Middle frontal gyrus (tissue), 1 donor: ENCODE measurements around the gene RNASE9.
"Not testable (repeated sequence)": the region's sequence is repeated elsewhere in the genome, so short reads cannot be mapped to it uniquely, and the experiment has no call there.

Source experiments
- DNase-seq: peaks from one replicate; pipeline ENCODE4 v3.0.0-alpha.2; 2015; ENCODE audit warnings: low spot score; ENCODE audit errors: extremely low spot score

The RNASE9 gene

DNA sequence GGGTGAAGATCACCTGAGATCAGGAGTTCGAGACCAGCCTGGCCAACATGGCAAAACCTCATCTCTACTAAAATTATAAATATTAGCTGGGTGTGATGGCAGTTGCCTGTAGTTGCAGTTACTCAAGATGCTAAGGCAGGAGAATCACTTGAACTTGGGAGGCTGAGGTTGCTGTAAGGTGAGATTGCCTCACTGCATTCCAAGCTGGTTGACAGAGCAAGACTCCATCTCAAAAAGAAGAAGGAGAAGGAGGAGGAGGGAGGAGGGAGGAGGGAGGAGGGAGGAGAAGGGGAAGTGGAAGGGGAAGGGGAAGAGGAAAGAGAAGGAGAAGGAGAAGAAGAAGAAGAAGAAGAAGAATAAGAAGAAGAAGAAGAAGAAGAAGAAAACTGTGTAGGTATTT is 38.5 kb downstream of the RNASE9 start:
- no peak for DNase-seq

DNA sequence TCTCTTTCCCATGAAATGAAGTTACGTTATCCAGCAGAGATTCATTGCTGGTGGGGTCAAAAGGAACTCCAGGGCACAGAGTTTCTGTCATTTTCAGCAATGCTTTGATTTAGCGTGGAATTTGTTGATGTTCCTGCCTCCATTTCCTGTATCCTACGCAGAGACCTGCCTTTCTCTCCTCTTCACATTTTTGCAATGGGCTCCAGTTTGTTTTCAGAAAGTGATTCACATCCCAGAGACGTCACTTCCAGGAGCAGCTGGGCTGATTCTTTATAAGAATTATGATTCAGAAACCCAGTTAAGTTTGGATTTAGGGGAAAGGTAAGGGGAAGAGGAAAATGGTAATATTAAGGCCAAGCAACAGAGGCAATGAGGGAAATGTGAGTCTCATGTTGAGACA is 43.9 kb downstream of the RNASE9 start:
- no peak for DNase-seq

DNA sequence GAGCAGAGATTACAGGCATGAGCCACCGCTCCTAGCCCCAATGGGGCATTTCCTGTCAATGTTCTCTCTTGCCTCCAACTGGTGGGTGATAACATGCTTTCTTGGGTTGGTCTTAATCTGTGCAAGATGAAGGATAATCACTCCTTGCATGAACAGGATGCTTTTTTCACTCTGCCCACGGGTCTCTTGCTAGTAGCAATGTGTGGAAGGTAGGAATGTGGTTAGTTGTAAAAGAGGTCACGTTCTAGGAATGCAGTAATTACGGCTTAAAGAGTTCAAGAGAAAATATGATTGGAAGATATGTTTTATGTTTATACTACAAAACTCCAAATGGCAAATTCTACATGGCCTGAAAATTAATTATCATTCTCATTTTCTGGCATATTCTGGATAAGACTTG is 45.0 kb downstream of the RNASE9 start:
- no peak for DNase-seq

DNA sequence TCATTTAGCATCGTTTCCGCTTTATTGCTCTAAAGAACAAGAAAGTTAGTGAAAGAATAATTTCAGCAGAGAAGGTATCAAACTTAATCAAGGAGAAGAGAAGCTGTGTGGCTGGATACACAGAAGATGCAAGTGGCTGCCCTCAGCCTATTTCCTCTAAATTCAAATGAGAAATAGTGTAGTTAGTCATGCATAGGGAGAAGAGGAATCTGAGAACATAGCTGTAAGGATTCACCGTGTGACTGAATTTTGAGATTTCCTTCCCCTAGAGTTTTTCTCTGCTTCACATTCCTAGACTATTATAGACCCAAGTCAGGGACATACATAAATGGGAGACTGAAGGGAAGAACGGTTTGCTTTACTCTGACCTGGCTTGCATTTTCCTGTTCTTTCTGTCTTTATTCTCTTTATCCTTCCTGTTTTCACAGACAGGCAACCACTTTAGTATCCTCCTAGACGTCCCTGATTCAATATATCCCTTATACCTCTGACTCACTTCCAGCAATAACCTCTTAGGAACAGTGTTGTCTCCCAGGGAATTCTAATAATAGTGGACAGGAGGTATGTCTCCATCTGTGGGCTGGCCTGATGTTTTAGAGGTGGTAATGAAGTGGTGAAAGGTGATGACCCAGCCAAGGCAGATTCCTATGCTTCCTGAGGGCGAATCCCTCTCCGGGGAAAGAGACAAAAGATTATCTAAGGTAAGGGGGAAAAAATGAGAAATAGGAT is 48.5 kb downstream of the RNASE9 start:
- no peak for DNase-seq

DNA sequence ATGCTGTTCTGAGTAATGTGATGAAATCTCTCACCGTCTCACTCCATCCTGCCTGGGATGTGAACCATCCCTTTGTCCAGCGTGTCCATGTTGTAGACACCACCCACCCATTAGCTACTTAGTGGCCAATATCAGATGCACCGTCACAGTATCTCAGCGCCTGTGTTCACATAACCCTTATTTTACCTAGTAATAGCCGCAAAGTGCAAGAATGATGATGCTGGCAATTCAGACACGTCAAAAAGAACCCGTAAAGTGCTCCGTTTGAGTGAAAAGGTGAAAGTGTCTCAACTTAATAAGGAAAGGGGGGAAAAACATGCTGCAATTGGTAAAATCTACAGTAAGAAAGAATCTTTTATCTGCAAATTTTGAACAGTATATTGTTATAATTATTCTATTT is 52.5 kb downstream of the RNASE9 start:
- no peak for DNase-seq

DNA sequence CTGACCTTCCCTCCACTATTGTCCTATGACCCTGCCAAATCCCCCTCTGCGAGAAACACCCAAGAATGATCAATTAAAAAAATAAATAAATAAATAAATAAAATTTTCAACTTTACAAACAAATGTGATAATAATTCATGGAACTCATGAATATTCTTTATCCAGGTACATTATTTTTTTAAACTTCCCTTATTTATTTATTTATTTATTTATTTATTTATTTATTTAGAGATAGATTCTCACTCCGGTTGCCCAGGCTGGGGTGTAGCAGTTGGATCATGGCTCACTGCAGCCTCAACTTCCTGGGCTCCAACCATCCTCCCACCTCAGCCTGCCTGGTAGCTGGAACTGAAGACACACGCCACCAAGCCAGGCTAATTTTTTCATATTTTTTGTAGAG is 53.3 kb downstream of the RNASE9 start:
- not testable (repeated sequence) for DNase-seq

DNA sequence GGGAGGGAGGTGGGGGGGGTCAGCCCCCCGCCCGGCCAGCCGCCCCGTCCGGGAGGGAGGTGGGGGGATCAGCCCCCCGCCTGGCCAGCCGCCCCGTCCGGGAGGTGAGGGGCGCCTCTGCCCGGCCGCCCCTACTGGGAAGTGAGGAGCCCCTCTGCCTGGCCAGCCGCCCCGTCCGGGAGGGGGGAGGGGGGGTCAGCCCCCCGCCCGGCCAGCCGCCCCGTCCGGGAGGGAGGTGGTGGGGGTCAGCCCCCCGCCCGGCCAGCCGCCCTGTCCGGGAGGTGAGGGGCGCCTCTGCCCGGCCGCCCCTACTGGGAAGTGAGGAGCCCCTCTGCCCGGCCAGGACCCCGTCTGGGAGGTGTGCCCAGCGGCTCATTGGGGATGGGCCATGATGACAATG is 54.1 kb downstream of the RNASE9 start:
- not testable (repeated sequence) for DNase-seq

DNA sequence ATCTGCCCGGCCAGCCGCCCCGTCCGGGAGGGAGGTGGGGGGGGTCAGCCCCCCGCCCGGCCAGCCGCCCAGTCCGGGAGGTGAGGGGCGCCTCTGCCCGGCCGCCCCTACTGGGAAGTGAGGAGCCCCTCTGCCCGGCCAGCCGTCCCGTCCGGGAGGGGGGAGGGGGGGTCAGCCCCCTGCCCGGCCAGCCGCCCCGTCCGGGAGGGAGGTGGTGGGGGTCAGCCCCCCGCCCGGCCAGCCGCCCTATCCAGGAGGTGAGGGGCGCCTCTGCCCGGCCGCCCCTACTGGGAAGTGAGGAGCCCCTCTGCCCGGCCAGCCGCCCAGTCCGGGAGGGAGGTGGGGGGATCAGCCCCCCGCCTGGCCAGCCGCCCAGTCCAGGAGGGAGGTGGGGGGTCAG is 54.6 kb downstream of the RNASE9 start:
- not testable (repeated sequence) for DNase-seq
